Activated CD8-positive, alpha-beta T cell treated with anti-CD3 and anti-CD28 coated beads for 36 hours (primary cell): ENCODE measurements around the gene ARHGEF1. TPM values are rescaled to one million over a fixed set of nuclear protein-coding genes. Genes with fewer than 3 reads are reported as not detected.

Source experiments
- ATAC-seq: fragments of 200-7000 bp; cut with Tn5 transposase; one replicate; pipeline ENCODE4 v1.10.0; 2021; ENCODE audit warnings: mild to moderate bottlenecking, moderate library complexity
- CTCF ChIA-PET: fragments of 350-600 bp; sonication (Branson Sonifier 250); formaldehyde crosslinking; loops from one replicate; lab custom pipeline; 2021; ENCODE audit warnings: antibody characterized with exemption; lab: Charles Lee
- POLR2A ChIA-PET: fragments of 350-600 bp; sonication (Branson Sonifier 250); formaldehyde crosslinking; loops from one replicate; lab custom pipeline; 2021; ENCODE audit warnings: antibody characterized with exemption; lab: Charles Lee
- DNase-seq: peaks from one replicate; pipeline ENCODE4 v3.0.0-alpha.2; 2020
- H3K27ac Mint-ChIP-seq: one replicate; pipeline ENCODE4 v1.8.0; 2021; ENCODE audit warnings: mild to moderate bottlenecking, mixed read lengths
- H3K27me3 Mint-ChIP-seq: one replicate; pipeline ENCODE4 v1.8.0; 2021; ENCODE audit warnings: mixed read lengths
- H3K36me3 Mint-ChIP-seq: one replicate; pipeline ENCODE4 v1.8.0; 2021; ENCODE audit warnings: low read depth, mixed read lengths
- H3K4me1 Mint-ChIP-seq: one replicate; pipeline ENCODE4 v1.8.0; 2021; ENCODE audit warnings: low read depth, mixed read lengths
- H3K4me3 Mint-ChIP-seq: one replicate; pipeline ENCODE4 v1.8.0; 2021; ENCODE audit warnings: mild to moderate bottlenecking, moderate library complexity, mixed read lengths
- H3K9me3 Mint-ChIP-seq: one replicate; pipeline ENCODE4 v1.8.0; 2021; ENCODE audit warnings: mixed read lengths
- intact Hi-C: fragments of 100-400 bp; cut with micrococcal nuclease; formaldehyde crosslinking; loops from one replicate; pipeline ENCODE4 v1.10.0; 2022
- total RNA-seq, 2 experiments: library from RNA; stranded (reverse); gene quantifications; one replicate each; pipeline ENCODE4 v1.2.3, GENCODE V29; 2021
- TF ChIP-seq, protein P1 (sequence below): fragments of 200-600 bp; IDR thresholded peaks from one replicate; pipeline ENCODE4 v1.8.0; 2022; ENCODE audit warnings: antibody characterized with exemption, mild to moderate bottlenecking

ARHGEF1 gene
- total RNA-seq, 2 experiments from 2014 or later: 307 to 308 TPM

- Mint-ChIP-seq H3K9me3 (no peaks in the 10 kb centered on the region), H3K4me1 (peaks cover 21% of the 10 kb centered on the region), H3K27me3 (peaks cover 7% of the 10 kb centered on the region), H3K27ac (no peak overlapping the region), H3K4me3 (no peak overlapping the region), H3K36me3 (no peaks in the 10 kb centered on the region)
- CTCF ChIA-PET: interaction anchor here (1.4 to 1.5 kb wide), 2 partner anchors 17 to 48 kb away, joined by 3 to 6 read pairs; no protein-coding TSS in a partner anchor
- intact Hi-C loops: no loop called here
- no peak for ATAC-seq
- POLR2A ChIA-PET: interaction anchor here (0.7 to 2.0 kb wide), 5 partner anchors 10 to 50 kb away, joined by 3 to 12 read pairs (median 3); partner anchors contain the start of gene CD79A
- TF ChIP-seq, protein P1, sequence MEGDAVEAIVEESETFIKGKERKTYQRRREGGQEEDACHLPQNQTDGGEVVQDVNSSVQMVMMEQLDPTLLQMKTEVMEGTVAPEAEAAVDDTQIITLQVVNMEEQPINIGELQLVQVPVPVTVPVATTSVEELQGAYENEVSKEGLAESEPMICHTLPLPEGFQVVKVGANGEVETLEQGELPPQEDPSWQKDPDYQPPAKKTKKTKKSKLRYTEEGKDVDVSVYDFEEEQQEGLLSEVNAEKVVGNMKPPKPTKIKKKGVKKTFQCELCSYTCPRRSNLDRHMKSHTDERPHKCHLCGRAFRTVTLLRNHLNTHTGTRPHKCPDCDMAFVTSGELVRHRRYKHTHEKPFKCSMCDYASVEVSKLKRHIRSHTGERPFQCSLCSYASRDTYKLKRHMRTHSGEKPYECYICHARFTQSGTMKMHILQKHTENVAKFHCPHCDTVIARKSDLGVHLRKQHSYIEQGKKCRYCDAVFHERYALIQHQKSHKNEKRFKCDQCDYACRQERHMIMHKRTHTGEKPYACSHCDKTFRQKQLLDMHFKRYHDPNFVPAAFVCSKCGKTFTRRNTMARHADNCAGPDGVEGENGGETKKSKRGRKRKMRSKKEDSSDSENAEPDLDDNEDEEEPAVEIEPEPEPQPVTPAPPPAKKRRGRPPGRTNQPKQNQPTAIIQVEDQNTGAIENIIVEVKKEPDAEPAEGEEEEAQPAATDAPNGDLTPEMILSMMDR: no peak
- DNase-seq: no peak
Observed at GRCh38 chr19:41920882-41921576, 38.0 kb downstream of the ARHGEF1 start.

GRCh38 chr19:41921577-41922576 is 38.9 kb downstream of the ARHGEF1 start:
- Mint-ChIP-seq H3K4me3 (no peak overlapping the region), H3K27me3 (peaks cover 7% of the 10 kb centered on the region), H3K4me1 (peaks cover 21% of the 10 kb centered on the region), H3K9me3 (no peaks in the 10 kb centered on the region), H3K27ac (no peak overlapping the region), H3K36me3 (no peaks in the 10 kb centered on the region)
- ATAC-seq (peak; percentile 37), DNase-seq (peak; percentile 49)
- ChIA-PET CTCF (interaction anchor here (1.4 to 1.5 kb wide), 2 partner anchors 18 to 49 kb away, joined by 3 to 6 read pairs; no protein-coding TSS in a partner anchor), POLR2A (interaction anchor here (0.7 to 2.0 kb wide), 6 partner anchors 11 to 57 kb away, joined by 3 to 12 read pairs (median 4); partner anchors contain the start of gene CD79A)
- intact Hi-C loops: no loop called here
- TF ChIP-seq, protein P1: no peak

DNA sequence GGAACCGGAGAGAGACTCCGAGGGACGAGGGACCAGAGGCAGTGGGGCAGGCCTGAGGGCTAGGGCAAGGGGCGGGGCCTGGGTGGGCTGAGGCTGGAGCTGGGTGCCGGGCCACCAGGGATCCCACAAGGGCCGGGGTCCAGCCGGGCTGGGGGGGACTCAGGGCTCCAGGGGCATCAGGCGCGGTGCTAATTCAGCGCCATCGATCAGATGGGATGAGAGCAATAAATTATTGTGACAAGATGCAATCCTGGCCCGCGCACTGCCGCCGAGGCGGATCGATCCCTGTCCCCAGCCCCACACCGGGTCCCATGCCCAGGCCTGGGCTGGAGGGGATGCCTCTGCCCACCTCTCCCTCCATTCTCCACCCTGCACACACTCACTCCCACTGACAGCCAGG is 39.6 kb downstream of the ARHGEF1 start:
- DNase-seq (no peak), ATAC-seq (no peak)
- ChIA-PET CTCF (interaction anchor here (1.5 kb wide), 1 partner anchor 50 kb away, joined by 6 read pairs; no protein-coding TSS in a partner anchor), POLR2A (interaction anchor here (1.2 to 2.0 kb wide), 3 partner anchors 11 to 57 kb away, joined by 3 to 12 read pairs (median 4); partner anchors contain the start of gene CD79A)
- no peak overlapping the region for H3K4me3 Mint-ChIP-seq
- no peaks in the 10 kb centered on the region for H3K36me3 Mint-ChIP-seq
- peaks cover 21% of the 10 kb centered on the region for H3K4me1 Mint-ChIP-seq
- no peaks in the 10 kb centered on the region for H3K9me3 Mint-ChIP-seq
- TF ChIP-seq, protein P1: no peak
- intact Hi-C loops: no loop called here
- H3K27me3 Mint-ChIP-seq: peaks cover 7% of the 10 kb centered on the region
- H3K27ac Mint-ChIP-seq: no peak overlapping the region

GRCh38 chr19:41923045-41923788 is 40.2 kb downstream of the ARHGEF1 start:
- ChIA-PET CTCF (no interaction called here), POLR2A (interaction anchor here (1.0 to 2.0 kb wide), 4 partner anchors 12 to 63 kb away, joined by 3 to 12 read pairs (median 4); partner anchors contain the start of gene RPS19)
- no peak overlapping the region for H3K4me3 Mint-ChIP-seq
- H3K9me3 Mint-ChIP-seq: no peaks in the 10 kb centered on the region
- no peak overlapping the region for H3K27ac Mint-ChIP-seq
- DNase-seq: no peak
- no peak for ATAC-seq
- peaks cover 7% of the 10 kb centered on the region for H3K27me3 Mint-ChIP-seq
- peaks cover 21% of the 10 kb centered on the region for H3K4me1 Mint-ChIP-seq
- intact Hi-C loops: no loop called here
- no peaks in the 10 kb centered on the region for H3K36me3 Mint-ChIP-seq
- TF ChIP-seq, protein P1: no peak
